ENCODE measurements around the gene ATRNL1. TPM values are rescaled to one million over a fixed set of nuclear protein-coding genes. Genes with fewer than 3 reads are reported as not detected.

ATRNL1 gene
- polyA plus RNA-seq, 3 donors, result not detected

DNA sequence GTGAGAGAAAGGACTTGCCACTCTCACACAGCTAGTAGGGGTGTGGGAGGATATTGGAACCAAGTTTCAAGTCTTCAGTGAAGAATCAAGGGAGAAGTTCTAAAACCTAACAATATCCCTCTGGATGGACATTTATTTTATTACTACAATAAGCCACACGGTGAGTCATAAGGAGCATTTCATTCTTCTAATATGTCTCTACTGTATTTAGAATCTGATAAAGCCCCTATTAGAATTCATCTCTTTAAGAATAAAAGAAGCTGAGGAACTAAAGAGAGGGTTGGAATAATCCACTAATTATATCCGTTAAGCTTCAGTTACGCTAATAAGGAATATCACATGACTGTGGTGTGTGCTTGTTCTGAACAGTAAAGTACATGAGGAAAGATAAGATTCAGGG lies 40.9 kb upstream of the ATRNL1 start:
- TF ChIP-seq, protein P1, sequence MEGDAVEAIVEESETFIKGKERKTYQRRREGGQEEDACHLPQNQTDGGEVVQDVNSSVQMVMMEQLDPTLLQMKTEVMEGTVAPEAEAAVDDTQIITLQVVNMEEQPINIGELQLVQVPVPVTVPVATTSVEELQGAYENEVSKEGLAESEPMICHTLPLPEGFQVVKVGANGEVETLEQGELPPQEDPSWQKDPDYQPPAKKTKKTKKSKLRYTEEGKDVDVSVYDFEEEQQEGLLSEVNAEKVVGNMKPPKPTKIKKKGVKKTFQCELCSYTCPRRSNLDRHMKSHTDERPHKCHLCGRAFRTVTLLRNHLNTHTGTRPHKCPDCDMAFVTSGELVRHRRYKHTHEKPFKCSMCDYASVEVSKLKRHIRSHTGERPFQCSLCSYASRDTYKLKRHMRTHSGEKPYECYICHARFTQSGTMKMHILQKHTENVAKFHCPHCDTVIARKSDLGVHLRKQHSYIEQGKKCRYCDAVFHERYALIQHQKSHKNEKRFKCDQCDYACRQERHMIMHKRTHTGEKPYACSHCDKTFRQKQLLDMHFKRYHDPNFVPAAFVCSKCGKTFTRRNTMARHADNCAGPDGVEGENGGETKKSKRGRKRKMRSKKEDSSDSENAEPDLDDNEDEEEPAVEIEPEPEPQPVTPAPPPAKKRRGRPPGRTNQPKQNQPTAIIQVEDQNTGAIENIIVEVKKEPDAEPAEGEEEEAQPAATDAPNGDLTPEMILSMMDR (IDR thresholded peaks at IDR 0.05), result no peak

DNA sequence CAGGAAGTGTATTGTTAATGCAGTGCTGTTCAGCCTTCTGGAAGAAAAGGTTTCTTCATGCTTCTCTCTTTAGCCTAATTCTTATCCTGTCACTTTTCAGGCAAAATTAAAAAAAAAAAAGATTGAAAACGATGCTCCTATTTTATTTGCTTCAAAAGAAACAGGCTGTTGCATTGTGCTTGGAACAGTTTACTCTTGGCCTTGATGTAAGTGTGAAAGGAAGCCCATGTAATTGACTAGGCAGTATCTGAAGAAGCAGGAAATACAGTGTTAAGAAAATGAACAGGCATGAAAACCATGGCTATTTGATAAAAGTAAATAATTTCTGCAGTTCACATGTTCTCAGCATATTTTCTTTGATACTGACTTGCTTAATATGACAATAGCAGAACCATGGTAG lies 40.4 kb upstream of the ATRNL1 start:
- H3K4me3 Mint-ChIP-seq, result no peak overlapping the region
- intact Hi-C loops (cut with micrococcal nuclease), result no loop called here
- H3K27me3 ChIP-seq (ENCODE audit: control insufficient read depth in 2 of 2, insufficient read depth in 2 of 2, low read length in 2 of 2), result no peaks in the 10 kb centered on the region

More for the DNA sequence above, 40.9 kb upstream of the ATRNL1 start:
- Histone ChIP-seq H3K27ac (ENCODE audit: low read depth in 1 of 2, low read length in 2 of 2) (no peak overlapping the region), H3K36me3 (replicated peaks in 1 of 2; ENCODE audit: control insufficient read depth in 1 of 2, insufficient read depth in 2 of 2, low read length in 2 of 2) (no peaks in the 10 kb centered on the region), H3K4me3 (replicated peaks in 1 of 3; ENCODE audit: low read depth in 2 of 3, low read length in 3 of 3) (no peak overlapping the region), H3K4me1 (ENCODE audit: control insufficient read depth in 1 of 2, insufficient read depth in 2 of 2, low read length in 2 of 2) (no peaks in the 10 kb centered on the region), H3K4me2 (replicated peaks; ENCODE audit: extremely low read depth, low read length, poor library complexity, severe bottlenecking) (no peak overlapping the region), H4K20me1 (ENCODE audit: insufficient read depth, low read length) (no peaks in the 10 kb centered on the region), H3K79me2 (ENCODE audit: insufficient read depth, low read length) (no peaks in the 10 kb centered on the region), H3K9ac (ENCODE audit: insufficient read depth, low read length, poor library complexity, severe bottlenecking) (no peak overlapping the region), H2AFZ (ENCODE audit: insufficient read depth, low read depth, low read length, poor library complexity, severe bottlenecking) (no peak overlapping the region), H3K27me3 (ENCODE audit: control insufficient read depth in 2 of 2, insufficient read depth in 2 of 2, low read length in 2 of 2) (no peaks in the 10 kb centered on the region), H3K9me3 (replicated peaks in 1 of 2; ENCODE audit: control insufficient read depth in 1 of 2, insufficient read depth in 1 of 2, low read length in 2 of 2) (no peaks in the 10 kb centered on the region)
- Mint-ChIP-seq H3K27ac (no peak overlapping the region), H3K4me1 (no peaks in the 10 kb centered on the region), H3K9me3 (peaks cover 0 to 2% (median 0%) of the 10 kb centered on the region in 7 donors), H3K4me3 (no peak overlapping the region), H3K27me3 (ENCODE audit: low read depth in 3 of 3) (no peaks in the 10 kb centered on the region), H3K36me3 (no peaks in the 10 kb centered on the region)
- DNase-seq, result no peak
- no CpG with 5 or more reads among the region's 3 CpGs for WGBS (ENCODE audit: insufficient coverage)
- intact Hi-C loops (cut with micrococcal nuclease), result no loop called here

More for the DNA sequence above, 40.4 kb upstream of the ATRNL1 start:
- Histone ChIP-seq H3K36me3 (replicated peaks in 1 of 2; ENCODE audit: control insufficient read depth in 1 of 2, insufficient read depth in 2 of 2, low read length in 2 of 2) (no peaks in the 10 kb centered on the region), H3K4me2 (replicated peaks; ENCODE audit: extremely low read depth, low read length, poor library complexity, severe bottlenecking) (no peak overlapping the region), H3K4me3 (replicated peaks in 1 of 3; ENCODE audit: low read depth in 2 of 3, low read length in 3 of 3) (no peak overlapping the region), H3K79me2 (ENCODE audit: insufficient read depth, low read length) (no peaks in the 10 kb centered on the region), H3K4me1 (ENCODE audit: control insufficient read depth in 1 of 2, insufficient read depth in 2 of 2, low read length in 2 of 2) (no peaks in the 10 kb centered on the region), H4K20me1 (ENCODE audit: insufficient read depth, low read length) (no peaks in the 10 kb centered on the region), H2AFZ (ENCODE audit: insufficient read depth, low read depth, low read length, poor library complexity, severe bottlenecking) (no peak overlapping the region), H3K9ac (ENCODE audit: insufficient read depth, low read length, poor library complexity, severe bottlenecking) (no peak overlapping the region), H3K9me3 (replicated peaks in 1 of 2; ENCODE audit: control insufficient read depth in 1 of 2, insufficient read depth in 1 of 2, low read length in 2 of 2) (no peaks in the 10 kb centered on the region), H3K27ac (ENCODE audit: low read depth in 1 of 2, low read length in 2 of 2) (no peak overlapping the region)
- Mint-ChIP-seq H3K36me3 (no peaks in the 10 kb centered on the region), H3K4me1 (no peaks in the 10 kb centered on the region), H3K27me3 (ENCODE audit: low read depth in 3 of 3) (no peaks in the 10 kb centered on the region), H3K9me3 (peaks cover 0 to 2% (median 0%) of the 10 kb centered on the region in 7 donors), H3K27ac (no peak overlapping the region)
- DNase-seq, result no peak
- WGBS (ENCODE audit: insufficient coverage), result no CpG with 5 or more reads among the region's 1 CpG
- TF ChIP-seq, protein P1 (IDR thresholded peaks at IDR 0.05), result no peak

Measured in CD14-positive monocyte (primary cell).